GM20000 (cell line): ENCODE results near the gene SLC2A11.

ENCODE experiments used
- DNase-seq: peaks from one replicate; pipeline ENCODE4 v3.0.0; 2012; ENCODE audit warnings: low spot score
- CTCF ChIP-seq: IDR thresholded peaks from 2 replicates; pipeline ENCODE4 v1.5.1; 2012; ENCODE audit warnings: mild to moderate bottlenecking, control low read depth; ENCODE audit errors: extremely low read depth, missing control alignments

SLC2A11 gene

DNA sequence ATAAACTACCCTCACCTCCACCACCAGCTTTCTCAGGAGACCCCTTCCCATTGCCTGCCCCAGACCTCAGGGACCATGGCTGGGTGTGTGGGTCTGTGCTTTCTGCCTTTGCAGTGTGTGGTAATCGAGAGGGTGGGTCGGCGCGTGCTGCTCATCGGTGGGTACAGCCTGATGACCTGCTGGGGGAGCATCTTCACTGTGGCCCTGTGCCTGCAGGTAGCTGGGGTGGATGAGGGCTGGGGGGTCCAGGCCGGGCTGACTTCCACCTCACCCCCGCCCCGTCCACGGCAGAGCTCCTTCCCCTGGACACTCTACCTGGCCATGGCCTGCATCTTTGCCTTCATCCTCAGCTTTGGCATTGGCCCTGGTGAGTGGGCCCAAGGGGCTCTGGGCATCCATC, 26.0 kb downstream of the SLC2A11 start:
- DNase-seq: no peak

GRCh38 chr22:23884140-23884539, 26.5 kb downstream of the SLC2A11 start:
- no peak for DNase-seq
- no peak for TF ChIP-seq CTCF

More for the DNA sequence above, 26.0 kb downstream of the SLC2A11 start:
- TF ChIP-seq CTCF: no peak

- no peak for DNase-seq
- no peak for TF ChIP-seq CTCF
Observed at GRCh38 chr22:23888615-23889401, 31.1 kb downstream of the SLC2A11 start.

DNA sequence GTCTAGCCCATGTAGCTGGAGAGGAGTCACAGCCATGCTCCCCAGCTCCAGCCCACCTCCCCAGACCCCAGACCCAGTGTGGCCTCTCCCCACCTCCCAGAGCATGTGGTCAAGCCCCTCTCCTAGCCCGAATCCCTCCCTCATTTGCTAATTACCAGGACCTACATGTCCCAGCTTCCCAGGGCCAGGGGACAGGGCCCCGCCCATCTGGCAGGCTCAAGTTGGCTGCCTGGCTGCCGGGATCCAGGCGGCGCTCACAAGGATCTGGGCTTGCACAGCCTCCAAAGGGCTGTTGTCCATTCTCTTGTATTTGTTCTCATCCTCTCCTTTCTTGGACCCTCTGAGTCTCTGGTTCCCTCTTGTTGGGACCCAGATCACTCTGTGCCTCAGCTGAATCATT, 31.9 kb downstream of the SLC2A11 start:
- no peak for DNase-seq
- no peak for TF ChIP-seq CTCF

DNA sequence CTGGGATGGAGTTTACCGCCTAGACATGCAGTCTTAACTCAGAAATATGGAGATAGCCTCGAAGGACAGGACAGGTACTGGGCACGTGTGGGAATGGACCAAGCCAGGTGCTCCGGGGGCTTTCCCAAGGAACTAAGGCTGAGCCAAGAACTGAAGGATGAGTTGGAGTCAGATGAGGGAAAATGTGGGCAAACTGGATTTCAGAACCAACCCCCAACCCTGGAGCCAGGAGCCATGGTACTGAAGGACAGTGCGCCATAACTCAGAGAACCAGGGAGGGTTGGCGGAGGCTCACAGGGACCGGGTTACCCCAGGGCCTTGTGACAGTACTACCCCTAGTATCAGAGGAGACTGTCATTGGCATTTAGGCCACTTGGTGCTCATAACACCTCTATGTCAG, 34.1 kb downstream of the SLC2A11 start:
- no peak for DNase-seq
- TF ChIP-seq CTCF: no peak

- no peak for TF ChIP-seq CTCF
- DNase-seq: no peak
Observed at GRCh38 chr22:23892130-23892529, 34.5 kb downstream of the SLC2A11 start.

GRCh38 chr22:23892706-23893105, 35.0 kb downstream of the SLC2A11 start:
- TF ChIP-seq CTCF: no peak
- DNase-seq: no peak
